CD4-positive, alpha-beta T cell treated with Interleukin-4 for 4 hours (primary cell): ENCODE data around the gene SLC2A10.
A peak's percentile ranks its signal among the peaks of the same experiment; 100 is the strongest.
"Not testable (repeated sequence)": the region's sequence is repeated elsewhere in the genome, so short reads cannot be mapped to it uniquely, and the experiment has no call there.

Source experiments
- DNase-seq: peaks from one replicate; pipeline ENCODE4 v3.0.0-alpha.2; 2020

Gene SLC2A10

GRCh38 chr20:46709459-46710152 lies at the start of gene SLC2A10:
TSS of gene SLC2A10 (plus strand) at chr20:46709649. CDS start at chr20:46709737, 88 bp downstream.
- DNase-seq: no peak

GRCh38 chr20:46660487-46660886 lies 49.0 kb upstream of the SLC2A10 start:
- no peak for DNase-seq

GRCh38 chr20:46661659-46662058 lies 47.8 kb upstream of the SLC2A10 start:
- DNase-seq: no peak

GRCh38 chr20:46663531-46663930 lies 45.9 kb upstream of the SLC2A10 start:
- DNase-seq: no peak

GRCh38 chr20:46665602-46666001 lies 43.8 kb upstream of the SLC2A10 start:
- DNase-seq: no peak

GRCh38 chr20:46666306-46666705 lies 43.1 kb upstream of the SLC2A10 start:
- no peak for DNase-seq

- no peak for DNase-seq
Measured at GRCh38 chr20:46666818-46667515, 42.5 kb upstream of the SLC2A10 start.

GRCh38 chr20:46670228-46670584 lies 39.2 kb upstream of the SLC2A10 start:
- DNase-seq: no peak

GRCh38 chr20:46670585-46671584 lies 38.6 kb upstream of the SLC2A10 start:
- no peak for DNase-seq

GRCh38 chr20:46671866-46672542 lies 37.4 kb upstream of the SLC2A10 start:
- DNase-seq: no peak

GRCh38 chr20:46672543-46673148 lies 36.8 kb upstream of the SLC2A10 start:
- DNase-seq: no peak

GRCh38 chr20:46673394-46674252 lies 35.8 kb upstream of the SLC2A10 start:
- DNase-seq: no peak

- no peak for DNase-seq
Measured at GRCh38 chr20:46674253-46675083, 35.0 kb upstream of the SLC2A10 start.

- DNase-seq: not testable (repeated sequence)
Measured at GRCh38 chr20:46676649-46677316, 32.7 kb upstream of the SLC2A10 start.

- DNase-seq: no peak
Measured at GRCh38 chr20:46677608-46678007, 31.8 kb upstream of the SLC2A10 start.

GRCh38 chr20:46678516-46678915 lies 30.9 kb upstream of the SLC2A10 start:
- DNase-seq: no peak

- DNase-seq: no peak
Measured at GRCh38 chr20:46680684-46681031, 28.8 kb upstream of the SLC2A10 start.

- peak; percentile 67 for DNase-seq
Measured at GRCh38 chr20:46681032-46681854, 28.2 kb upstream of the SLC2A10 start.
